ENCODE measurements around the gene ATAD3C.
"Not testable (repeated sequence)": the region's sequence is repeated elsewhere in the genome, so short reads cannot be mapped to it uniquely, and the experiment has no call there.

Gene ATAD3C

DNA sequence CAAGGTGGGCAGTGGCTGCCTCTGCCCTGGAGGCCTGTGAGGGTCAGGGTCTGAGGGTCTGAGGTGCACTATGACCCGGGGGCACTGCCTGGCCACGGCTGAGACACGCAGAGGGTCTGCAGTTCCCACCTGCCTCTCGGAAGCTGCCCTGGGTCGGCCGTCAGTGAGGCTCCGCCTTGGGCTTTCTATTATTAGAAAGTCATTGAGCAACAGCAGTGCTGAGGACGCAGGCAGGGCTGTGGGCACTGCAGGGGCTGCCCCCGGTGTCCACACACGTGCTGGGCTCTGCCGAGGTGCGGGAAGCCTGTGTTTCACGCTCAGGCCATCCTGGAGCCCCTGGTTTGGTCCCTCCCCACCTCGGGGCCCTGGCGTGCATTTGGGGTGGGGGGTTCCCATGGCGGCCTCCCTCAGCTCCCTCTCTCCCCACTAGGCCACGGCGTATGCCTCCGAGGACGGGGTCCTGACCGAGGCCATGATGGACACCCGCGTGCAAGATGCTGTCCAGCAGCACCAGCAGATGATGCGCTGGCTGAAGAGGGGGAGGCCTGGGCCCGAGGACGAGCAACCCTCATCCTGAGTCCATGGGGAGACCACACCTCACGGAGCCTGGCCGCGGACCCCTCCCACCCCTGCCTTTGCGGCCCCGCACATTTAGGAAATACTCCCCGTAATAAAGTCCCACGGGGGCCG, 59.4 kb downstream of the ATAD3C start:
- DNase-seq (ENCODE audit: low spot score): not testable (repeated sequence)

DNA sequence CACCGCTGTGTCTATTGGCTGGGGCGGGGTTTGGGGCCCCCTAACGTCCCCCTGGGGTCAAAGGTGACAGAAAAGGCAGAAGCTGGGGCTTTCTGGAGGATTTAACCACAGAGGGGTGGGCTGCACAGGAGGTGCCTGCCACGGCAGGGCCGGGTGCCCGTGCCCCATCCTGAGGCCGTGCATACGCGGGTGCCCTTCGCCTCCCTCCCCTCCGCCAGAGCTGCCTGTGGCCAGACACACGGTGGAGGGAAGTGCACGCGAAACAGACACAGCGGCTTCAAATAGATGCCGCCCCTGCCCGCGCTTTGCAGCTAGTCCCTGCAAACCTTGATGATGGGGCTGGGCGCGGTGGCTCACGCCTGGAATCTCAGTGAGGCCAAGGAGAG, 60.0 kb downstream of the ATAD3C start:
- not testable (repeated sequence) for DNase-seq (ENCODE audit: low spot score)

DNA sequence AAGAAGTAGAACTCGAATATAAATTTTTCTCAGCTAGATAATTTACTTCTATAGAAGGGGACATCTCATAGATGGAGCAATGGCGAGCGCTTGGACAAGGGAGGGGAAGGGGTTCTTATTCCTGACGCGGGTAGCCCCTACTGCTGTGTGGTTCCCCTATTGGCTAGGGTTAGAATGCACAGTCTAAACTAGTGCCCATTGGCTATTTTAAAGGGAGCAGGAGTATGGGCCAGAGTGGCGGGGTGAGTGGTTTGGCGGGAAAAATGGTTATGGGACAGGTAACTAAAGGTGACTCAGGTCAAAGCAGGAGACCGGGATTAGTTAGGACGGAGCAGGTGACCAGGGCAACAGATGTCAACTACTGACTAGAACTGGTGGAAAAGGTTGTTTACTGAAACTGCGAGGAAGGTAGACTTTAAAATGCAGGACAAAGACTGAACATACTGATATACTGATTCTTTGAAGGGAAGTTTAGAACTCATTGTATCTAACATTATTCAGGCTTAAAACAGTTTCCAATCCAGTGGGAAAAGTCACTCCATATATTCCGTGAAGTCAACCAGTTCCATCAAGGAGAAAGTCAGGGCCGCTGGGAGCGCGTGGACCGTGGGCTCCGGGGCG, 61.5 kb downstream of the ATAD3C start:
- peak; percentile 45 for DNase-seq (ENCODE audit: low spot score)

DNA sequence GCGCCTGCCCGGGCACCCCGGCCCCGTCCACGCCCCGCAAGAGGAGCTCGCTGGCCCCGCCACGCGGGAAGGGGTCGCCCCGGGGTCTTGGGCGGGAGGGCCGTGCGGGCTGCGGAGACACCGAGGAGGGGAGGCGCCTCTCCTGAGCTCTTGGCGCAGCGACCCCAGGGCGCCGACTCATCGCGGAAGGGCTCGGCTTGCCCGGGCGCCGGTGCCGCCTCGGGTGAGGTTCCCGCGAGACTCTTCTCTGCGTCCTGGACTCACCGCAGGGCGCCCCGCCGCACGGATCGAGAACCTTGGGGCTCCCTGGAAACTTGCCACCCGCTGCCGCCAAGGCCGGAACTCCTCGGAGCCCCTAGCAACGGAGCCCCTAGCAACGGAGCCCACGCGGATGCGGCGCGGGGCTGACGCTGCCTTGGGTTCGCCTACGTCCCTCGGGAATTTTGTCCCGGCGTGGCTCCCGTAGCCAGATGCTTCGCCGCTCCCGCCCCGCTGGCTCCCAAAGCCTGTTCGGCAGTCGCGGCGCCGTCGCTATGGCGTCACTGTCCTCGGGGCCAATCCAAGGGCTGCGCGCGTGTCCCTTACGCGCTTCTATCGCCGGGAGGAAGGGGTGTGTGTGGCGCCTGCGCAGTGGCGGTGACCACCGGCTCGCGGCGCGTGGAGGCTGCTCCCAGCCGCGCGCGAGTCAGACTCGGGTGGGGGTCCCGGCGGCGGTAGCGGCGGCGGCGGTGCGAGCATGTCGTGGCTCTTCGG, 62.2 kb downstream of the ATAD3C start, which contains the start of gene ATAD3A:
Gene ATAD3A, plus strand, starts transcription at position 630 of the 753 bp plus-strand sequence. Its CDS starts 107 bp downstream, at position 737.
- DNase-seq (ENCODE audit: low spot score): peak; percentile 97

DNA sequence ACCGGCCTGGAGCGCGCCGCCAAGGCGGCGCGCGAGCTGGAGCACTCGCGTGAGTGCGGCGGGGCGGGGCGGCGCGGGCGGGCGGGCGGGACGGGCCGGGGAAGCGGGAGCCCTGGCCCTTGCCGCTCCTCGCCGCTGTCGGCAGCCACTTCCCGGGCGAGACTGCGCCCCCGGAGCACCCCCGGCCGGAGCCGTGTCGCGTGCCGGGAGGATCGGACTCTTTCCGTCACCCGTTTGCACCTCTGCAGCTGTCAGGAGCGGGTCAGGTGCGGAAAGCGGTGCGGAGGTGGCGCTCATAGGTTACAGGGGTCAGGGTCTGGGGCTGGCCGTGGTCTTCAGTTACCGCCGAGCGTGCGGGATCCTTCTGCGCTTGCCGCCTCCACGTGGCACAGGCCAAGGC, 62.9 kb downstream of the ATAD3C start:
- DNase-seq (ENCODE audit: low spot score): not testable (repeated sequence)

DNA sequence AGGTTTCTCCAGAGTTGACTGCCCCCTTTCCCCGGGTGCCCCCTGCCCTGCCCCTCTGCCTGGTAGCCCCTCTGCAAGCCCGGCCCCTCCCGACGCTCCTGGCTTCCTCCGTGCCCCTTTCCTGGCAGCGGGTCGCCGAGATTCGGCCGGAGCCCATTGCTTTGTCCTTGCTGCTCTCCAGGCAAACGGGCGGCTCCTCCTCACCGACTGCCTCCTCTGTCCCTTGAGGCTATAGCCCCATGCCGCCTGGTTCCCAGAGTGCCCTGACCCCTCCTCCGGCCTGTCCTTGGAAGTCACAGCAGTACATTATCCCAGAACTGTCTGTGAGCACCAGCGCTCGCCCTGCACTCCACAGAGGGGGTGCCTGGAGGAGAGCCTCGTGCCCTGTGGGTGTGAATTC, 64.2 kb downstream of the ATAD3C start:
- DNase-seq (ENCODE audit: low spot score): not testable (repeated sequence)

DNA sequence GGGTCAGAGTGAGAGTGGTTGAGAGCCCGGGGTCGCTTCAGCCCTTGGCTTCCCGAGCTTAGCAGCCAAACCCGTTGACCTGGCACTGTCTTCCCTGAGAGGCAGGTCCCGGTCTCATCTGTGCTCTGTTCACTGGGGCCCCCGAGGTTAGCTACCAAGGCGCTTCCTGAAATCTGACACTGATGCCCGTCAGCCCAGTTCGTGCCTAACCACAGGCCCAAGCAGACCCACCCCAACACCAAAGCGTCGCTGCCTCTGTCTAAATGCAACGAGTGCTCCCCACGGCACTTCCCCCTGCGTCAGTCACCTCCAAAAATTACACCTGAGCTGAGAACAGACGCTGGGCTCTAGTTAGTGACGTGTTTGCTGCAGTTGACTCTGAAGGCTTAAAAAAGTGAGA, 64.9 kb downstream of the ATAD3C start:
- DNase-seq (ENCODE audit: low spot score): not testable (repeated sequence)

DNA sequence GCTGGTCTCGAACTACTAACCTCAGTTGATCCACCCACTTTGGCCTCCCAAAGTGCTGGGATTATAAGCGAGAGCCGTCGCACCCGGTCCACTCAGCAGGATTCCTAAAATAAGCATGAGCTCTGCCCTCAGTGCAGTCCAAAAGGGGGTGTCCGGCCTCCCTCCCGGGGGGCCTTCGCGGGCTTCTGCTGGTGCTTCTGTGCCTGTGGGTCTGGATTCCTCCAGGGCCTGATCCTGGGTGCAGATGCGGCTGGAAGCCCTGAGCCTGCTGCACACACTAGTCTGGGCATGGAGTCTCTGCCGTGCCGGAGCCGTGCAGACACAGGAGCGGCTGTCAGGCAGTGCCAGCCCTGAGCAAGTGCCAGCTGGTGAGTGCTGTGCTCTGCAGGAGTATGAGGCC, 67.4 kb downstream of the ATAD3C start:
- DNase-seq (ENCODE audit: low spot score): not testable (repeated sequence)

DNA sequence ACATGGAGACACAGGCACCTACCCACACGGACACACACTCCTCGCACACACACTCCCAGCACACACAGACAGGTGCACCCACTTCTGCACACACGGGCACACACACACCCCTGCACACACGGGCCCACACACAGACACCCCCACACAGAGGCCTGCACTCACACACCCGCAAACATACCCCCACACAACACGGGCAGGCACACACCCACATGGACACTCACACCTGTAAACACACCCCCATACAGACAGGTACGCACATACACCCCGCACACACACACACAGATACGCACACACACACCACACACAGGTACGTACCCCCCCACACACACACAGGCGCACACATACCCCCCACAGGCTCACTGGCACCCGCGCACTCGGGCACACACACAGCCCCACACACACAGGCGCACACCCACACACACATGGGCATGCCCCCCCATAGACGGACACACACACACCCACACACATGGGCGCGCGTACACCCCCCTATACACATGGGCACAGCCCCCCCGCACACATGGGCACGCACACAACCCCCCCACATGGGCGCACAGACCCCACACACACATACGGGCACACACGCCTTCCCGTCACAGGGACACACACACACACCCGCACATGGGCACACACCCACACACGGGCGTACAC, 68.6 kb downstream of the ATAD3C start:
- DNase-seq (ENCODE audit: low spot score): no peak

DNA sequence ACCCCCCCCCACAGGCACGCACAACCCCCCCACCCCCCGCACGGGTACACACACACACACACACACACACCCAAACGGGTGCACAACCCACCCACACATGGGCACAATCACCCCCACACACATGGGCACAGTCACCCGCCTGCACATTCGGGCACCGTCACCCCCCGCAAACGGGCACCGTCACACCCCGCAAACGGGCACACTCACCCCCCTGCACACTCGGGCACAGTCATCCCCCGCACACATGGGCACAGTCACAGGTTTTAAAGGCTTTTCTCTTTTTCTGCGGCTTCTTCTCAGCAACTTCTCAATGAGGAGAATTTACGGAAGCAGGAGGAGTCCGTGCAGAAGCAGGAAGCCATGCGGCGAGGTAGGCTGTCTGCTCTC, 69.1 kb downstream of the ATAD3C start:
- not testable (repeated sequence) for DNase-seq (ENCODE audit: low spot score)

Data from activated CD4-positive, alpha-beta T cell treated with anti-CD3 and anti-CD28 coated beads, Interleukin-2, Interleukin-4, amounts not matched to agents 100 ng/mL and 50 ng/mL, durations not matched to agents 16 hours and 8 hours (primary cell).